Measurements from ENCODE around the gene RAD51.

The RAD51 gene

DNA sequence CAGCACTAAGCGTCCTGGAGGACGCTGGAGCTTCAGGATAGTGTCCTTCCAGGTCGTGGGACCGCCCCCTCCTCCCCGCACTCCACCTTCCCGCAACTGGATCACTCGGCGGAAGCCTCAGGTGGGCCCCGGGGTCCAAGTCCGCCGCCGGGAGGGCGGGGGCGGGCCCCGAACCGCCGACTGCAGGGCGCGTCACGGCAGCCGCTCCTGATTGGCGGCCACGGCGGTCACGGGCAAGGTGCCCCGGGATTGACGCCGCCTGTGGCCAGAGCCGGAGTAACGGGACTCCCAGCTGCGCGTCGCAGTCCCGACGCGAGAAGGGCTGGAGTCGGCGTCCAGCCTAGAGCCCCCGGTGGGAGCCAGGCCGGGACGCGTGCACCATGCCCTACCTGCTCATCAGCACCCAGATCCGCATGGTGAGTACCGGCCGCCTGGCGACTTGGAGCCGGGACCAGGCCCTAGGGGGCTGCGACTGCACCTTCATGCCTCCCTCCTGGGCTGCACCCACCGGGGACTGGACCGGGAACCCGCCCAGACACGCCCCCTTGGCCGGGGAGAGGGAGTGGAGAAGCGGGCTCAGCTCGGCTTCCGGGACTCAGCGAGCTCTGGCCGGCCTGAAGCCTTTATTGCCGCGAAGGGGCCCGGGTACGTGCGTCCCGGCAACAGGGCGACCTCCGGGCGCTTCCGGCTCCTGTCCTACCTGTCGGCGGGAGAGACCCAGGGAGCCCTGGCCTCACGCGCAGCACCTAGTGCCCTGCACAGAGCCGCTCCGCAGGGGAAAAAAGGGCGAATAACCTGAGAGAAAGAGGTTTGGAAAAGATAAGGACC, 69.0 kb downstream of the RAD51 start, which contains the start of gene GCHFR:
Gene GCHFR (plus strand): TSS at position 268 of the 828 bp plus-strand sequence. CDS start 113 bp downstream, at position 381.
- no peak for FAIRE-seq

DNA sequence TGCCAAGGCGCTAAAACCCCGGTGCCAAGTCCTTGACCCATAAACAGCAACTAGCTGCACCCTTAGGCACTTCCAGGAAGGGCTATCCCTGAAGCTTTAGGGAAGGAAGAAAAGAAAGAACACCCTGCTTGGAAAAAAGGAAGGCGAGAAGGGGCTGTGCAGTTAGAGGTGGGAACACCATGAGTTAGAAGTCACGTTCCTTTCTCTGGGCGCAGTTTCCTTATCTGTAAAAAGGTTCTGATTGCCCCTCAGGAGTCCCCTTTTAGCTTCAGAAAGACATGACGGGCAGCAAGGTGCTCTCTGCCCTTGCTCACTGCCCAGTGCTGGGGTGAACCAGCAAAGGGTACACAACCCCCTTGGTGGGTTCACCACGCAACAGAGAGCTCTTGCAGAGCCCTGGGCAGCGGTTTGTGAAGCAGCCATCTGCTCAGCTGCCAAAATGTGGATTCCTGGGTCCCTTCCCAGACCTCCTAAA, 69.7 kb downstream of the RAD51 start:
- no peak for FAIRE-seq

DNA sequence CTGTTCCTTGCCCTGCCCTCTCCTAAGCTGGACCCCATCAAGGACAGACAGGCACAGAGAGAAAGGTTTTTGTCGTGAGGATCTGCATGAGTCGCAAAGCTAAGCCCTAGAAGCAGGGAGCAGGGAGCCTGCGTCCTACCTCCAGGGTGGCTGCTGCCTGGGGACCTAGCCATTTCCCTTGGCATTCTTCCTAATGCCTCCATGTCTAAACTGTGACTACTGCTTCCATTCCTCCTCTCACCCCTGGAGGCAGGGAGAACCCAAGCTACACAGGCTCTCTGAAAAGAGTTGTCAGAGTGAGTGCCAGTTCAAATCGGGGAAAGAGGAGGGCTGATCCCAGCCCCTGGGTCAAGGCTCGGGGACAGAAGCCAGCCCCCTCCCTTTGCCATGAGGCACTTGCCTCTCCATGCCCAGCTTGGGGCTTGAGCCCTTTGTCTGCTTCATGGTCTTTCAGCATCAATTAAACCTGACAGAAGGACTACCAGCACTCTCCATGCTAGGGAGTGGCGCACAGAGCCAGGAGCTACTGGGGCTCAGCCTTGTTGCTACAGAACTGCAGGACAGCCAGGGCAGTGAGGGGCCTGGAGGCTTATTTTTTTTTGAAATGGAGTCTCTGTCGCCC, 71.3 kb downstream of the RAD51 start:
- FAIRE-seq = no peak

DNA sequence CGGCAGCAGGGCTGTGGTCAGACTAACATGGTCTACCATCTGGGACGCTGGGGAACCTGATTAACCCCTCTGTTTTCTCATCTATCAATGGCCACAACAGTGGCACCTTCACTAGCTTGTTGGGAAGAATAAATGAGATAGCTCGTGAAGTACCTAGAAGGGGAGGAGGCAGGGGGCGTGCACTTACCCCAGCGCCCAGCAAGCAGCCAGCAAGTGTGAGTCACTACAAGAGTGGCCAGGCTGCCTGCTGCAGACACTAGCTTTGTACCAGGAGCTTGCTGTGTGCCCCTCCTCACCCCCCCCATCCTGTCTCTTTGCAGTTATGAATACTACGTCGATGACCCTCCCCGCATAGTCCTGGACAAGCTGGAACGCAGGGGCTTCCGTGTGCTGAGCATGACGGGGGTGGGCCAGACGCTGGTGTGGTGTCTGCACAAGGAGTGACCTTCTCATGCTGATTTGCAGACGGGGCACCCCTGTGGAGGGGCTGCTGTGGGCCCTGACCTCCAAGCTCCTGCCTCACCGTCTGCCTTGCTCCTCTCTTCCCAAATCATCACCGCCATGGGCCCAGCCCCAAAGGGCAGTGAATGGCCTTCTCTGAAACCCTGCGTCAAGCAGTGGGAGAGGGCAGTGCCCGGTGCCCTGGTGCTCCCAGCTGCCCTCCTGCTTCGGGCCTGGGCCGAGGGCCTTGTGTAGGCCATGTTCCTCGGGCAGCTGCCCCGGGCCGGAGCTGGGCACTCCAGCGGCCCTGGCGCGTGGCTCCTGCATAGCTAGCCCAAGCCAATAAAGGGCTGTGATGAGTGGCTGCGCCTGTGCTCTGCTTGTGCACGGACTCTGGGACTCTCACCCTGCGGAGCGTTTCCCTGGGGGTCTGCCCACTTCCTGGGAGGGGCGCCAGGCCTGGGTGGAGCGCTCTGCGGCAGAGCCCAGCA, 72.2 kb downstream of the RAD51 start:
- FAIRE-seq = no peak

DNA sequence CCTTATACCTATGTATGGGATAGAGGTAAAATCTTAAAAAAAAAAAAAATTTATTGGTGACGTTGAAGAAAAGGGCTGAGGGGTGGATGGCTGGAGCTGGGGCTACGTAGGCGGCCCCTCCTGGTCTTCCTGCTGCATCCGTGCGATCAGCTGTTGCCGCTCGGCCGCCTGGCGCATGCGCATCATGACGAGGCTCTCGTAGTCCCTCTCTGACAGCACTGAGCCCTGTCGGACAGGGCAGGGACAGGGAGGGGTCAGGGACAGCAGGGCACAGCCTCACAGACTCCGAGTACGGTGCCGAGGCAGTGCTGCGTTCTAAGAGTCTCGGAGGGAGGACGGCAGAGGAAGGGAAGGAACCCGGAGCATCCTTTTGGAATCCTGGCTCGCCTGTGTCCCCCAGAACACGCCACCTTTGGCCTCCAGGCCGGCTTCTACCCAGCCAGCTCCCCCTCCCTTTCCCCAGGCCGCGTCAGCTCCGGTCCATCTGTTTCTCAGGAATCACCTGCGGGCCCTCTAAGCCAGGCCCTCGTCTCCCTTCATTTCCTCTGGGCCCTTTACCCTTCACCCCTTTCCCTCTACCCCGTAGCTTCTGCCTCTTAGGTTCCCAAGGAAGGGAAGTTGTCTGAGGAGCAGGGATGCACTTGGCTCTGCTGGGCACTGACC, 73.0 kb downstream of the RAD51 start:
- FAIRE-seq = no peak

DNA sequence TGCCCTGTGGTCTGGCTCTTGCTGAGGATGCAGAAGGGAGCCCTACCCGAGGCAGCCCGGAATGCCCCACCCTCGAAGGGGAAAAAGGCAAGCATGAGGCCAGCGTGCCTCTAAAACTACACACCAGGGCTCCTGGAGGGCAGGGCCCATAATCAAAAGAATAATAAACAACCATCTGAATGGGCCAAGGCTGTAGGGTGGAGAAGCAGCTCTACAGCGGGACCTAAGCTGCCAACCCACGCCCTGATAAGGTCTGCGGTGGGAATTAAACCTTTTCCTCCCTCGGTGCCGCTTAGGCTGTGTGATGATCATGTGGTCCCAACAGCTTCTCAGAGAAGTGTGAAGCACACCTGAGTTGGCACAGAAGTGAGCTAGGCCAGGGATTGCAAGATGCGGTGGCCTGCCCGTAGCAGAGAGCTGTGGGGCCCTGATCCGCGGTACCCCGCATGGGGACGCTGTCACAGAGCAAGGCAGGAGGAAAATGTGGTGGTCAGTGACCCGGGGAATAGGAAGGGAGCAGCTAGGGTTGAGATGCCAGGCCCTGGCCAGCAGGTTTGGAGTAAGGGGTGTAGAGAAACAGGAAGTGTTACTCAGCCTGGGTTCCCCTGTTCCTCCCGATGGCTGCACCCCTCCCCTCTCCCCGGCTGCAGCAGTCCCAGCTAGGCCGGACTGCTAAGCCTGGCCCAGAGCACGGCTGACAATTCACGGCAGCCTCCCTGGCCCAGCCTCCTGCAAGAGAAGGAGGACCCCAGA, 73.7 kb downstream of the RAD51 start:
- no peak for FAIRE-seq

DNA sequence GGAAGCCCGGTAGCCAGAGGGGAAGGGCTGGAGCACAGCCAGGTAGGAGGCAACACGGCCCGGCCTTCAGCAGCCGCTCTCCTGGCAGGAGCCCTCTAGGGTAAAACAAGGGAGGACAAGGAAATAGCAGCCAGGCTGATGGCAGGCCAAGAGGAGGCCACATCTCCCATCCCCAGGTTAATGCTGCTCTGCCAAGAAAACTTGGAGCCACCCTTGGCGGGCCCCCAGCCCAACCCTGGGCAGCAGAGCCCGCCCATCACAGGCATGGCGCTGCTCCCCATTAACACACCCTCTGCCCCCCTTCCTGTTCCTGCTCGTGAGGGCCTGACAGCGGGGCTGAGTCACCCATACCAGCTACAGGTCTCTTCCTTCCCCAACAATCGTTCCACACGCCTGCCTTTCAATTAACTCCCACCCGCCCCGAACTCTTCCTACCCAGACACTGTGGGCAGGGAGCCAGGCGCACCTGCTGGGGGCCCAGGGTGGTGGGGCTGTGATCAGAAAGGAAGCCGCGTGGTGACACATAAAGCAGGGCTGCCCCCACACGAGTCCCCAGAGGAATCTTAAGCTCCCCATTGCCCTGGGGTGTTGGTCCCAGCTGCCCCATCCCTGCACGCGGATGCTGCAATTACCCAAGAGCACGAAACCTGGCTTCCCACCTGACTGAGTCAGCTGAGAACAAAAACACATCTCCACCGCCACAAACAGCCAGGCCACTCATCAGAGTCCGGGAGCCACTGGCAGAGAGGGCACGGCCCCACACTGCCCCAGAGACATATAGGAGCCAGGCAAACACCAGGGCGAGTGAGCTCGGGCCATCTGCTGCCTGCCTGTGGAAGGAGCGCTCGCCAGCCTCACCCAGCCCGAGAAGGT, 74.5 kb downstream of the RAD51 start, which contains the start of gene C15orf62:
Gene C15orf62 (plus strand): TSS at position 707 of the 873 bp plus-strand sequence. CDS start 516 bp downstream, outside the sequence.
- FAIRE-seq = no peak

DNA sequence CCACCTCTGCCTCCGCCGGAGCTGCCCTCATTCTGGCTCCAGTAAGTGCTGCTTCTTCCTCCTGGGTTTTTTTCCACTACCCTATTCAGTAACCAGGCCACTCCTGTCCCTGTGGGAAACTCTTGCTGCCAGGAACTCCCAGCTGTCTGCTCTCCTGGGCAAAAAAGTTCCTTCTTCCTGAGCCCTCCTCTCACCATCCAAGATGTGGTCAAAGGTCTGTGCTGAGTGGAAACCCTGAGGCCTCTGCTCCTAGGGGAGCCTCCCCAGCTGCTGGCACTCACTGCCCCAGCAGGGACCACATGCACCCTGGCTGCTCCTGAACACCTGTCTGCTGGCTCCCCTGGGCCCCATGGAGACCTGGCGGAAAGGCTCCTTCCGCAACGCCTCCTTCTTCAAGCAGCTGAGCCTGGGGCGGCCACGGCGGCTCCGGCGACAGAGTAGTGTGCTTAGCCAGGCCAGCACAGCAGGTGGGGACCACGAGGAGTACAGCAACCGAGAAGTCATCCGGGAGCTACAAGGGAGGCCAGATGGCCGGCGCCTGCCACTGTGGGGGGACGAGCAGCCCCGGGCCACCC, 75.3 kb downstream of the RAD51 start:
- FAIRE-seq = no peak

DNA sequence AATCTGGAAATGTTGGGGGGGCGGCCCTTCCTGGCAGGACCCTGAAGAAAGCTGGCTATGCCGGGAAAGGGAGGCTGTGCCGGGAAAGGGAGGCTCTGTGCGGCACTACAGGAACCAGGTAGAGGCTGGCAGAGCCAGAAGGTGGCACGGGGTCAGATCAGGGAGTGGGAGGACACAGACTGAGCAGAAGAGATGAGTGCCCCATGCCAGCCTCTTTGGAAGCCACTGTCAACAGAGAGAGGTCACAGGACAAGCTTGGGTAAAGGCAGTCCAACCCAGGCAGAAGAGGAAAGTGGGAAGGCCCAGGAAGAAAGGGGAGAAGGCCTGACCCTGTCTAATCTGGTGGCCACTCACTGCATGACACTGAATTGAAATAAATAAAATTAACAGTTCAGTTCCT, 76.3 kb downstream of the RAD51 start:
- FAIRE-seq = no peak

DNA sequence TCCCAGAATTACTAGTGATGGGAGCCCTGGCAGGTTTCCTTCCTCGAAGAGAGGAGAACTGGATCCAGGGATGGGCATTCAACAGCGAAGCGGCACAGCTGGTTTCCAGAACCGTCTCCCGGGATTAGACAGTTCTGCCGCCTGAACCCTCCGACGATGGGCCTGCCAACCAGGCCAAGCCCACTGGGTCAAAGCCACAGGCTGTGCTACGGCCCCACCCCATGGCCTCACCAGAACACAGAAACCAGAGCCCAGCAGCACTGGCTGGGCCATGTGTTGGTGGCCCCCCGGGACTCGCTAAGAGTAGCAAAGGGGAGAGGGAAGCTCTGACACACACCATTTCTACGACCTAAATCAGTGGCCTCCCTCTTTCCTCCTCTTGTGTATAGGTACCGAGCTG, 77.0 kb downstream of the RAD51 start:
- FAIRE-seq = no peak

DNA sequence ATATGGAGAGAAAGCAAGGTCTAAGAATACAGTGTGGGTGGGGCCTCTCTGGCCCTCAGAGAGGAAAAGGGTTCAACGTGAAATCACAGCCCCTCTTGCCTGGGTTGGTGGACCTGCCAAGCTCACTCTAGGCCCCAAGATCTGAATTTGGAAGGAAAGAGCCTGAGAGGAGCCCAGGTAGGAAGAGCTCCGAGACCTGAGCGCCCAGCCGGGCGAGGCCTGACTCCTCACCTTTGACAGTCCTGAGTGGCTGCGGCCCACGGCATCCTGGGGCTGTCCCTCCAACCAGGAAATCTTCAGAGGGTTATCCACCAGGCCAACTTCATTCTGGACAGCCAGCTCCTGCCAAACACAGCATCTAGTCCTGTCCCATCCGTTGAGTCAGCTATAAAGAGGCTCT, 78.5 kb downstream of the RAD51 start:
- no peak for FAIRE-seq

DNA sequence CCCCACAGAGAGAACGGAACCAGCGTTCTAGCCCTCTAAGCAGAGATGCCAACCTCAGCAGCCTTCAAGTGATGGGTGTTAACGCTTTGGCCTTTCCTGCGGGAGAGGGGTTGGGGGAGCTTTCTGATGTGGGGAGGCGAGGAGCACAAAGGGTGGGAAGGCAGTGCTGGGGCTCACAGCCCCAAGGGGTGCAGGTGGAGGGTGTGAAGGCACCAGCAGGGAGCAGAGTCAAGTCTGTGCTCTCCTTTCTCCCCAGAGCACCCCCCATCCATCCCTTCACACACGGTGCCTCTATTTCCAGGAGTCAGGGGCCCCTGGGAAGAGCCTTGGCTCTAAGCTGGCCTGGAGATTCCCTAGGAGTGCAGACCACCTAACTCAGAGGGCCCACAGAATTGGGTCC, 78.9 kb downstream of the RAD51 start:
- no peak for FAIRE-seq

DNA sequence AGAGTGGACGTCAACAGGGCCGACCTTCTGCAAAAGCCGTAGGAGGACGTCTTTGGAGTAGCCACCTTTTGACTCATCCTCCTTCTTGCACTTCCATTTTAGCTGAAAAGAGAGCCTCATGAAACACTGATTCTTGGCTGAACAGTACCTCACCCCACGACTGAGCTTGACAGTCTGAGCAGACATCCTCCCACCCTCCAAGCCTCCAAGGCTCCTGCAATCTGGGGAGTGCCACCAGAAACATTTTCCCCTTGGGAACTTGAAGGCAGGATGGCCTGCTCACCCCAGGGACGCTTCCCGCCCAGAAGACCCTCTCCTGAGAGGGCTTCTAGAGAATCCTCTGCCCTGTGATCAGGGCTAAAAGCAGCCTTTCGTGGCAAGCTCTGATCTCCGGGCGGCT, 80.0 kb downstream of the RAD51 start:
- FAIRE-seq = no peak

DNA sequence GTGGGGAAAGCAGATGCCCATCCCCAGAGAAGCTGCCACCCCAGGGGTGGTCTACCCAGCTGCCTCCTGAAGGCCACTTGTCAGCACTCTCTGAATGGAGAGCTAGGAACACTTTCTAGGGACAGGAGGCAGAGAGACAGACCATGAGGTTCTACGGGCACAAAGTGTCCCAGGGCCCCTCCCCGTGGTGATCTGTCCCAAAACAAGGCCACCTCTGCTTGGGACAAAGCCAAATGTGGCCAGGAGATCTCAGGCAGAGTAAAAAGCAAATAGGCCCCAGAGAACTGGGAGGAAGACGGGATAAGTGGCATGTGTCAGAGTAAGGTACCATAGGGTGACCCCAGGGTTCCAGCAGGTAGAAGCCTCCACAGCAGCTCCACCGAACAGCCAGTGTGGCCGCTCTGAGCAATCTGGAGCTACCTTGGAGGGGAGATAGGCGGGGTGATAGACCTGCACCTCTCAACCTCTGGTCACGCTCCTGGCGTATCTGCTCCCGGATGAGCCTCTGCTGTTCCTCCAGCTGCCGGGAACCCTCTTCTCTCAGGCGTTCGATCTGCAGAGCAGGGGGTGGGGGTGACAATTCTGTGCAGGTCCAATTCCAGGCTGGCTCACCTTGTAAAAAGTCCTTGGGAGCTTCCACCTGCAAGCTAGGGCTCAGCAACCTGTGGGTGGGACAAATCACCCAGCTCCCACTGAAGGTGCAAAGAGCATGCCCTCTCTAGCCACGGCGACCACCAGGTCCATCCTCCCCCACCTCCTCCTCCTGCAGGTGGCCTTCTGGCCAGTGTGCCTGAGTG, 81.0 kb downstream of the RAD51 start:
- FAIRE-seq = no peak

DNA sequence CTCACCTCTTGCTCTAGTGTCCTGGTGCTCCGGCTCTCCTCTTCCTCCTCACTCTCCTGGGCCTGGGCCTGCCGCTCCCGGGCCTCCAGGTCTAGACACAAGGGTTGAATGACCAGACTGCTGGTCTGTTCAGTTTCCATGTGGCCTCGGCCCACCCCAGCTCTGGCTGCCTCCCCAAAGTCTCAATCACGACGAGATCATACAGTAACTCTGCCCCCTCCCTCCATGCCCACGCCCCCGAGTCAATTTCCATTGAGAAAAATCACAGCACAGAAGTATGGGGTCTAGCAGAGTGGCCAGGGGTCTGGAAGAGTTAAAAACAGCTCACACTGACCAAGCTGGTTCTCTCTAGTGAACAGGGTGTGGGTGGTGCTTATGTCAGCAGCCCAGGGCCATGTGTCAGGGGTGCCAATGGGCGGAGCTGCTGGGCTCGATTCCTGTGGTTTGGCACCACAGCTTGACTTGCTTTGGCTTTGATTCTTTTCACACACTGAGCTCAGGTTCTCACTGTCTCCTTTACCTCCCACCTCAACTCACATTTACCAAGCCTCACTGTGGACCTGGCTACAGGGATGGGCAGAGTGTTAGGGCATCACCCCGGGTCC, 81.7 kb downstream of the RAD51 start:
- no peak for FAIRE-seq
